ENCODE results near the gene FSCN2. TPM values are rescaled to one million over a fixed set of nuclear protein-coding genes. Genes with fewer than 3 reads are reported as not detected.

The FSCN2 gene
- total RNA-seq, result under 1 TPM; 0.21 to 0.64 TPM

GRCh38 chr17:81527591-81528383, at the start of gene FSCN2:
FSCN2 (plus strand) TSS chr17:81528377; CDS start chr17:81528532, 155 bp downstream.
- DNase-seq (ENCODE audit: low spot score), result no peak
- no peaks in the 10 kb centered on the region for H3K27me3 Mint-ChIP-seq
- no peaks in the 10 kb centered on the region for H3K9me3 Mint-ChIP-seq
- H3K4me3 Mint-ChIP-seq, result no peak within 1 kb of the TSS
- H3K27ac Mint-ChIP-seq, result no peak within 1 kb of the TSS
- ATAC-seq, result no peak
- H3K36me3 Mint-ChIP-seq, result no peaks in the 10 kb centered on the region
- no peaks in the 10 kb centered on the region for H3K4me1 Mint-ChIP-seq (ENCODE audit: low read depth in 2 of 2)

- H3K27me3 Mint-ChIP-seq, result peaks cover 7 to 15% of the 10 kb centered on the region in 2 donors
- no peak overlapping the region for H3K4me3 Mint-ChIP-seq
- no peaks in the 10 kb centered on the region for H3K36me3 Mint-ChIP-seq
- no peaks in the 10 kb centered on the region for H3K9me3 Mint-ChIP-seq
- H3K4me1 Mint-ChIP-seq (ENCODE audit: low read depth in 2 of 2), result peaks cover 0 to 9% of the 10 kb centered on the region in 2 donors
- DNase-seq (ENCODE audit: low spot score) (no peak), ATAC-seq (no peak)
- peak overlapping the region in 1 of 2 donors; percentile 15 for H3K27ac Mint-ChIP-seq
Observed at GRCh38 chr17:81479175-81480071, 48.8 kb upstream of the FSCN2 start.

- Mint-ChIP-seq H3K4me3 (no peak overlapping the region), H3K27ac (peak overlapping the region; percentile 15 to 35), H3K27me3 (peaks cover 7 to 15% of the 10 kb centered on the region in 2 donors), H3K4me1 (ENCODE audit: low read depth in 2 of 2) (peaks cover 0 to 9% of the 10 kb centered on the region in 2 donors), H3K36me3 (no peaks in the 10 kb centered on the region), H3K9me3 (no peaks in the 10 kb centered on the region)
- no peak for ATAC-seq
- DNase-seq (ENCODE audit: low spot score), result no peak
Observed at GRCh38 chr17:81480140-81481072, 47.8 kb upstream of the FSCN2 start.

GRCh38 chr17:81481073-81481799, 46.9 kb upstream of the FSCN2 start:
- H3K36me3 Mint-ChIP-seq, result no peaks in the 10 kb centered on the region
- peak; percentile 72 to 88 for ATAC-seq
- peak; percentile 81 for DNase-seq (ENCODE audit: low spot score)
- H3K4me3 Mint-ChIP-seq, result peak overlapping the region; percentile 41
- H3K27ac Mint-ChIP-seq, result peak overlapping the region in 1 of 2 donors; percentile 35
- H3K9me3 Mint-ChIP-seq, result no peaks in the 10 kb centered on the region
- peaks cover 0 to 11% of the 10 kb centered on the region in 2 donors for H3K4me1 Mint-ChIP-seq (ENCODE audit: low read depth in 2 of 2)
- H3K27me3 Mint-ChIP-seq, result peaks cover 11 to 17% of the 10 kb centered on the region in 2 donors

- ATAC-seq (no peak), DNase-seq (ENCODE audit: low spot score) (no peak)
- H3K36me3 Mint-ChIP-seq, result no peaks in the 10 kb centered on the region
- no peak overlapping the region for H3K27ac Mint-ChIP-seq
- H3K27me3 Mint-ChIP-seq, result peaks cover 14 to 18% of the 10 kb centered on the region in 2 donors
- H3K4me1 Mint-ChIP-seq (ENCODE audit: low read depth in 2 of 2), result peaks cover 0 to 12% of the 10 kb centered on the region in 2 donors
- H3K9me3 Mint-ChIP-seq, result no peaks in the 10 kb centered on the region
- H3K4me3 Mint-ChIP-seq, result peak overlapping the region; percentile 44
Observed at GRCh38 chr17:81481815-81482505, 46.2 kb upstream of the FSCN2 start.

- no peak for ATAC-seq
- H3K36me3 Mint-ChIP-seq, result no peaks in the 10 kb centered on the region
- no peak for DNase-seq (ENCODE audit: low spot score)
- no peak overlapping the region for H3K27ac Mint-ChIP-seq
- H3K4me3 Mint-ChIP-seq, result peak overlapping the region; percentile 44
- peaks cover 0 to 12% of the 10 kb centered on the region in 2 donors for H3K4me1 Mint-ChIP-seq (ENCODE audit: low read depth in 2 of 2)
- H3K27me3 Mint-ChIP-seq, result peaks cover 14 to 18% of the 10 kb centered on the region in 2 donors
- H3K9me3 Mint-ChIP-seq, result no peaks in the 10 kb centered on the region
Observed at GRCh38 chr17:81482673-81483072, 45.5 kb upstream of the FSCN2 start.

- ATAC-seq (no peak), DNase-seq (ENCODE audit: low spot score) (no peak)
- Mint-ChIP-seq H3K36me3 (no peaks in the 10 kb centered on the region), H3K27me3 (peaks cover 14 to 18% of the 10 kb centered on the region in 2 donors), H3K9me3 (no peaks in the 10 kb centered on the region), H3K4me3 (peak overlapping the region; percentile 44), H3K4me1 (ENCODE audit: low read depth in 2 of 2) (peaks cover 0 to 12% of the 10 kb centered on the region in 2 donors), H3K27ac (no peak overlapping the region)
Observed at GRCh38 chr17:81483085-81483861, 44.9 kb upstream of the FSCN2 start.

GRCh38 chr17:81483862-81484194, 44.3 kb upstream of the FSCN2 start:
- H3K9me3 Mint-ChIP-seq, result no peaks in the 10 kb centered on the region
- no peak overlapping the region for H3K27ac Mint-ChIP-seq
- H3K4me1 Mint-ChIP-seq (ENCODE audit: low read depth in 2 of 2), result peaks cover 0 to 12% of the 10 kb centered on the region in 2 donors
- H3K4me3 Mint-ChIP-seq, result no peak overlapping the region
- DNase-seq (ENCODE audit: low spot score), result no peak
- peaks cover 14 to 18% of the 10 kb centered on the region in 2 donors for H3K27me3 Mint-ChIP-seq
- H3K36me3 Mint-ChIP-seq, result no peaks in the 10 kb centered on the region
- ATAC-seq, result no peak

GRCh38 chr17:81484195-81484979, 43.8 kb upstream of the FSCN2 start:
- Mint-ChIP-seq H3K4me1 (ENCODE audit: low read depth in 2 of 2) (peaks cover 0 to 12% of the 10 kb centered on the region in 2 donors), H3K27ac (no peak overlapping the region), H3K9me3 (no peaks in the 10 kb centered on the region), H3K27me3 (peaks cover 14 to 17% of the 10 kb centered on the region in 2 donors), H3K36me3 (no peaks in the 10 kb centered on the region), H3K4me3 (no peak overlapping the region)
- DNase-seq (ENCODE audit: low spot score), result peak; percentile 88
- ATAC-seq, result peak; percentile 82 to 83

GRCh38 chr17:81486199-81486810, 41.9 kb upstream of the FSCN2 start:
- H3K27ac Mint-ChIP-seq, result peak overlapping the region in 1 of 2 donors; percentile 1
- ATAC-seq (no peak), DNase-seq (ENCODE audit: low spot score) (no peak)
- peaks cover 0 to 15% of the 10 kb centered on the region in 2 donors for H3K4me1 Mint-ChIP-seq (ENCODE audit: low read depth in 2 of 2)
- H3K27me3 Mint-ChIP-seq, result peaks cover 7 to 12% of the 10 kb centered on the region in 2 donors
- no peaks in the 10 kb centered on the region for H3K36me3 Mint-ChIP-seq
- peak overlapping the region; percentile 8 for H3K4me3 Mint-ChIP-seq
- no peaks in the 10 kb centered on the region for H3K9me3 Mint-ChIP-seq

- Mint-ChIP-seq H3K27me3 (peaks cover 7 to 12% of the 10 kb centered on the region in 2 donors), H3K4me1 (ENCODE audit: low read depth in 2 of 2) (peaks cover 0 to 12% of the 10 kb centered on the region in 2 donors), H3K27ac (no peak overlapping the region), H3K4me3 (no peak overlapping the region), H3K36me3 (no peaks in the 10 kb centered on the region), H3K9me3 (no peaks in the 10 kb centered on the region)
- DNase-seq (ENCODE audit: low spot score), result no peak
- ATAC-seq, result no peak
Observed at GRCh38 chr17:81487089-81487486, 41.1 kb upstream of the FSCN2 start.

Data from natural killer cell treated with Interleukin-12 subunit alpha and Interleukin-12 subunit beta and Interleukin-15 and Interleukin-18, amount 100 ng/mL, for 72 hours (primary cell).